GM21381 (cell line): ENCODE data around the gene SLC18A2.

Experiments
- ATAC-seq: cut with Tn5 transposase; IDR thresholded peaks from one replicate; pipeline ENCODE4 v1.9.1; 2021; ENCODE audit warnings: mild to moderate bottlenecking, moderate library complexity; ENCODE audit not compliant: unreplicated experiment

The SLC18A2 gene

DNA sequence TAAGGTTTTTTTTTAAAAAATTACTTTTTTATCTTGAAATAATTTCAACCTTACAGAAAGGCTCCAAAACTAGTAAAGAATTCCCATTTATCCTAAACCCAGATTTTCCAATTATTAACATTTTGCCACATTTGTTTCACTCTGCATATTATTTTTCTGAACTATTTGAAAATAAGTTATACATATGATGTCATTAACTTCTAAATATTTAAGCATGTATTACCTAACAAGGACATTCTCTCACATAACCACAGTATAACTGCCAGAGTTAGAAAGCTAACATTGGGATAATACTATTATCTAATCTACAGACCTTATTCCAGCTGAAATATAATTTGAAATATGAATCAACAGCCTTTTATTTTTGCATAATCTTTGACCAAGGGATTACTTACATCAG lies 65.8 kb downstream of the SLC18A2 start:
- ATAC-seq = no peak

- ATAC-seq = no peak
These were observed 70.3 kb downstream of the SLC18A2 start for GRCh38 chr10:117311261-117311660.

DNA sequence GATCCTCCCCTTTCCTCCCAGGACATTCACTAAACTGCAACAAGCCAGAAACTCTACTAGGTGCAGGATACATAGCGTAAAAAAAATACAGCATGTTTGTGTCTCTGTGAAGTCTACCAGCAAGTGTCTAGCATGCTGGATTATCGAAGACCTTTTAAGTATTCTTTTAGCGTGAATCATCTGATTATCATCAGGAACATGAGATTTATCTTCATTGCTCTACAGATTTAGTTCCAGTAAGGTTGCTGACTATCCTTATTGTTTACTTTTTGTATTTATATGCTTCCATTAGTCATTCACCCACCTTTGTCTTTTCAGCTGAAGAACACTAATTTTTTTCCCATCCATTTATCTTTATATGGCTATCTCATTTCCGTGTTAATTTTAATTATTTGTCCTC lies 71.5 kb downstream of the SLC18A2 start:
- no peak for ATAC-seq

GRCh38 chr10:117313641-117314040 lies 72.7 kb downstream of the SLC18A2 start:
- ATAC-seq = no peak

GRCh38 chr10:117316701-117317100 lies 75.8 kb downstream of the SLC18A2 start:
- ATAC-seq = no peak

DNA sequence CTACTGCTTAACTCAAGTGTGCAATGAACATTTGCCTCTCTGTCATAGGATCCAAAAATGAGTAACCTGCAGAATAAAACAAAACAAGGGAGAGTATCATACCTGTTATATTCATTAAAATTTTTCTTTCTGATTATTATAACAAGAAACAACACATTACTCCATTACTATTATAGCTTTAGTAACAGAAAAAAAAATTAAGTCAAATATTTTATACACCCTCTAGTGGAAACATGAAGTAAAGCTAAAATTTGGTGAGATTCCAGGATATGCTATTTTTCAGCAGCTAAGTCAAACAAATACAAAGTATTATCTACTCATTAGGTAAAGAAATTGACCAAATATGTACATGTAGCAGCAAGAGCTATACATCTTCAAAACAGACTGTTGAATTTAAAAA lies 78.0 kb downstream of the SLC18A2 start:
- no peak for ATAC-seq

DNA sequence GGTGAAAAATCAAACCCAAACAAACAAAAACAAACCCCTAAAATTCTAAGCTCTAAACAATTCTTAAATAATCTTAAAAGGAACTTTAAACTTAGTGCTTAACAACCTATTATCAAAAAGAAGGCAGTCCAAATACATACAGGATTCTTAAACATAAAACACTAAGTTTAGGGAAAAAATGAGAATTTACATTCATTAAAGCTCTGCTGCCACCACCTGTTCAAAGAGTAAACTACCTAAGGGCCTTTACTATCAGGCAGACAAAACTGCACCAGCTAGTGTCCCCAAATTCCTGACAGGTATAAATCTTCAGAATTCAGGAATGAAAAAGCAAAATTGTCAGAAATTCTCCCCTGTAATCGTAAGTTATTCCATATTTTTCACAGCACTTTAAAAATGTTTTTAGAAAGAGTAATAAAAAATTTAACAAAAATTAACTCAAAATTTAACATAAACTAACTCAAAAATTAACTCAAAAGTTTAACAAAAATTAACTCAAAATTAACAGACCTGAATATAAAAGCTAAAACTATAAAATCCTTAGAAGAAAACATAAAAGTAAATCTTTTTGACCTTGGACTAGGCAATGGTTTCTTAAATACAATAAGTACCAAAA lies 79.2 kb downstream of the SLC18A2 start:
- ATAC-seq = no peak

DNA sequence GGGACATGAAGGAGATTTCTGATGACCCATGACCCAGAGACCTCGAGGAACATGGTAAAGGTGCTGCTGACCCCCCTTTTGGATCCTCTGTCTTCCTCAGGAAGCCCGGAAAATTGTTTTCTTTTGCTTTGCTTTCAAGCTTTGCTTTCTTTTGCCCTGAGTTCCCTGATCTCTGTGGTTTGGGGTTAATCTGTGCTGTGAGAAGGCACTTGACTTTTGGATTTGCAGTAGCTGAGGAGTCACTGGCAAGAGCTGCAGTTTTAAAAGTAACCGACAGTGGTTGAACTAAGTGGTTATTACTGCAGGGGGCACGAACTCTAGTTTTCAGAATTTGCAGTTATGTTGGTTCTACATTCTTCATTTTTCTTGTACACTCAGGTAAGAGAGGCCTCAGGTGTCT lies 81.3 kb downstream of the SLC18A2 start:
- no peak for ATAC-seq

DNA sequence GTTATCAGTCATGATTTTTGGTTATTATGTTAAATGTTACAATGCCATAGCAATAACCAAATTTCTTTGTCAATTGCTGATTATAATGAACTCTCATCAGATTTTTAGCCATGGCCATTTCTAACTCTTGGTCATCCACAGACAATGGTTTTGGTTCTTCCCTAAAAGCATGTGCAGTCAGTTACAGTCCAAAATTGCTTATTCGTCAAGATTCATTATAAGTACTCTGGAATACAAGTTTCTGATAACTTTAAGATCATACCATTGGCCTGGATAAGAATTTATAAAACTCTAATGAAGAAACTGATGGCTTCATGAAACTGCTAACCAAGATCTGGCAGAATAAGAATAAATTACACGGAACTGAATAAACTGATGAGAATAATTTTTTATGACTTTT lies 83.5 kb downstream of the SLC18A2 start:
- no peak for ATAC-seq

- ATAC-seq = no peak
These were observed 86.3 kb downstream of the SLC18A2 start for GRCh38 chr10:117327262-117327661.
